Body of pancreas (tissue), 4 donors: ENCODE data around the gene MFAP5. TPM values are rescaled to one million over a fixed set of nuclear protein-coding genes. Genes with fewer than 3 reads are reported as not detected.

ENCODE experiments used
- ATAC-seq: fragments of 150-250 bp; one replicate; pipeline ENCODE4 v1.9.1; 2016
- DNase-seq, 4 donors: peaks; one replicate each; pipeline ENCODE4 v3.0.0-alpha.2; 2019
- H3K27ac ChIP-seq, 4 donors: fragments of 200-600 bp; sonication (generic); 1 replicate in 3 of 4; 2 replicates in 1 of 4; pipeline versions ENCODE4 v1.5.1 to v1.6.1; 2016 to 2019; ENCODE audit warnings: mild to moderate bottlenecking in 1 of 4, mixed read lengths in 1 of 4, moderate library complexity in 1 of 4
- H3K27me3 ChIP-seq, 2 donors: fragments of 200-600 bp; sonication (generic); one replicate each; pipeline ENCODE4 v1.6.0; 2016; ENCODE audit warnings: mild to moderate bottlenecking in 1 of 2
- H3K36me3 ChIP-seq, 2 donors: fragments of 200-600 bp; sonication (generic); replicated peaks in 1 of 2; 2 replicates each; pipeline ENCODE4 v1.5.1; 2016; ENCODE audit warnings: low read depth in 2 of 2; ENCODE audit not compliant: insufficient read depth in 1 of 2
- H3K4me1 ChIP-seq: fragments of 200-600 bp; sonication (generic); one replicate; pipeline ENCODE4 v1.6.0; 2016
- H3K4me3 ChIP-seq, 2 donors: fragments of 200-600 bp; sonication (generic); 1 replicate in 1 of 2; 2 replicates in 1 of 2; pipeline ENCODE4 v1.5.1; 2016 to 2019
- H3K9me3 ChIP-seq, 3 donors: fragments of 200-600 bp; sonication (generic); 1 replicate in 2 of 3; 2 replicates in 1 of 3; pipeline ENCODE4 v1.5.1; 2016
- POLR2A ChIP-seq, 3 donors: fragments of 450-650 bp; IDR thresholded peaks; one replicate each; pipeline ENCODE4 v1.6.1; 2016; ENCODE audit warnings: antibody characterized with exemption in 3 of 3, mild to moderate bottlenecking in 2 of 3
- WGBS, 2 donors: methylation state at CpG; one replicate each; pipeline ENCODE4 v1.1.5; 2017; 5-methylcytosine and 5-hydroxymethylcytosine counted together
- intact Hi-C: fragments of 100-400 bp; cut with DNase I; formaldehyde crosslinking; loops from one replicate; pipeline ENCODE4 v1.15.1; 2023
- total RNA-seq, 2 donors: library from RNA; depleted of rRNA; stranded (reverse); fragments of >200 nt; gene quantifications; one replicate each; pipeline ENCODE4 v1.1.0, GENCODE V29; 2016
- TF ChIP-seq, protein P1 (sequence below), 7 experiments: fragments of 450-650 bp in 4 of 7; fragments of 200-600 bp in 3 of 7; sonication (generic) in 3 of 7; IDR thresholded peaks; one replicate each; pipeline ENCODE4 v1.5.1; 2016 to 2019; ENCODE audit warnings: antibody characterized with exemption in 7 of 7

MFAP5 gene
- total RNA-seq, 2 donors from 2014 or later: 17.9 to 33.0 TPM

DNA sequence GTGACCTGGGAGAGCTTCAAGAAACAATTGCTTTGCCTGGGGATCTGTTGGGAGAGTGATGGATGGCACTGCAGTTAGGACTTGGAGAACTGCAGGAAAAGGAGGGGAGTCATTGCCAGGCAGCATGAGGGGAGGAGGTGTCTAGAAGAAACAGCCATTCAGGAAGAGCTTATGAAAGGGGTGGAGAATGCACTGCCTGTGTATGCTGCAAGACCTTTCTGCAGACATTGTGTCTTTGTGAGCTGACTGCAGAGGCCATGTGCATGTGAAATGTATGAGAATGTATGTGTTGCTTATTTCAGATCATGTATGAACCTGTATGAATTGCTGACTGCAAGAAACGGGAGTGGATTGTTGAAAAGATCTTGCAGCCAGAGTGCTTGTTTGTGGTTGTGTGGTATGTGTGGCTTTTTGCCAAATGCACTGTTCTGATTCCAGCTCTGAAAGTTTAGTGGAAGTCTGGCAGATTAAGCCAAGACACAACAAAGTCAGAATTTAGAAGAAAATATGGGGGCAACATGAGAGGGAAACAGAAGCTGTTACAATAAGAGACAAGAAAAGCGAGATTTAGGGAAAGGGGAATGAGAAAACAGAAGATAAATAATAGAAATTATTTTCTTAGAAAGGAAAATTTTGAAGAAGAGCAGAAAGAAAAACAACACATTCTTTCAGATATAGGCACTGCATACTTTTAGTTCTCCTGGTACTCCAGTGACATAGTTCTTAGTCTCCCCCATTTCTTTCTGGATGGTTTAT, 25.4 kb upstream of the MFAP5 start:
- 37 to 45% methylated on average over 2 of the region's 2 CpGs for WGBS, 2 donors
- H3K4me3 ChIP-seq: no peak overlapping the region
- DNase-seq (peak in 3 of 4 donors; percentile 25 to 34 (median 29)), ATAC-seq (peak; percentile 63)
- no peaks in the 10 kb centered on the region for H3K36me3 ChIP-seq
- TF ChIP-seq POLR2A (IDR thresholded peaks at IDR 0.05): no peak
- H3K27me3 ChIP-seq: no peaks in the 10 kb centered on the region
- no peaks in the 10 kb centered on the region for H3K9me3 ChIP-seq
- H3K27ac ChIP-seq: no peak overlapping the region
- intact Hi-C loops: no loop called here
- H3K4me1 ChIP-seq: peaks cover 4% of the 10 kb centered on the region

GRCh38 chr12:8685051-8685450, 22.4 kb upstream of the MFAP5 start:
- no peak for TF ChIP-seq POLR2A (IDR thresholded peaks at IDR 0.05)
- TF ChIP-seq, protein P1, sequence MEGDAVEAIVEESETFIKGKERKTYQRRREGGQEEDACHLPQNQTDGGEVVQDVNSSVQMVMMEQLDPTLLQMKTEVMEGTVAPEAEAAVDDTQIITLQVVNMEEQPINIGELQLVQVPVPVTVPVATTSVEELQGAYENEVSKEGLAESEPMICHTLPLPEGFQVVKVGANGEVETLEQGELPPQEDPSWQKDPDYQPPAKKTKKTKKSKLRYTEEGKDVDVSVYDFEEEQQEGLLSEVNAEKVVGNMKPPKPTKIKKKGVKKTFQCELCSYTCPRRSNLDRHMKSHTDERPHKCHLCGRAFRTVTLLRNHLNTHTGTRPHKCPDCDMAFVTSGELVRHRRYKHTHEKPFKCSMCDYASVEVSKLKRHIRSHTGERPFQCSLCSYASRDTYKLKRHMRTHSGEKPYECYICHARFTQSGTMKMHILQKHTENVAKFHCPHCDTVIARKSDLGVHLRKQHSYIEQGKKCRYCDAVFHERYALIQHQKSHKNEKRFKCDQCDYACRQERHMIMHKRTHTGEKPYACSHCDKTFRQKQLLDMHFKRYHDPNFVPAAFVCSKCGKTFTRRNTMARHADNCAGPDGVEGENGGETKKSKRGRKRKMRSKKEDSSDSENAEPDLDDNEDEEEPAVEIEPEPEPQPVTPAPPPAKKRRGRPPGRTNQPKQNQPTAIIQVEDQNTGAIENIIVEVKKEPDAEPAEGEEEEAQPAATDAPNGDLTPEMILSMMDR (IDR thresholded peaks at IDR 0.05): no peak
- DNase-seq: no peak
- Histone ChIP-seq H3K27me3 (no peaks in the 10 kb centered on the region), H3K4me1 (peaks cover 7% of the 10 kb centered on the region), H3K36me3 (no peaks in the 10 kb centered on the region), H3K9me3 (no peaks in the 10 kb centered on the region), H3K4me3 (no peak overlapping the region), H3K27ac (no peak overlapping the region)
- ATAC-seq: no peak
- 70% methylated on average over 2 of the region's 2 CpGs for WGBS, 2 donors
- intact Hi-C loops: no loop called here

GRCh38 chr12:8681129-8681884, 18.7 kb upstream of the MFAP5 start:
- WGBS, 2 donors: 20 to 22% methylated on average over 11 of the region's 11 CpGs
- Histone ChIP-seq H3K4me1 (peaks cover 7% of the 10 kb centered on the region), H3K27me3 (no peaks in the 10 kb centered on the region), H3K9me3 (no peaks in the 10 kb centered on the region), H3K4me3 (no peak overlapping the region), H3K36me3 (no peaks in the 10 kb centered on the region), H3K27ac (no peak overlapping the region)
- intact Hi-C loops: loop anchor here (5.0 kb wide), 1 partner anchor 211 kb away; no protein-coding TSS in a partner anchor
- TF ChIP-seq, protein P1 (IDR thresholded peaks at IDR 0.05): no peak
- TF ChIP-seq POLR2A (IDR thresholded peaks at IDR 0.05): no peak
- peak in 2 of 4 donors; percentile 23 to 49 for DNase-seq
- ATAC-seq: peak; percentile 62

DNA sequence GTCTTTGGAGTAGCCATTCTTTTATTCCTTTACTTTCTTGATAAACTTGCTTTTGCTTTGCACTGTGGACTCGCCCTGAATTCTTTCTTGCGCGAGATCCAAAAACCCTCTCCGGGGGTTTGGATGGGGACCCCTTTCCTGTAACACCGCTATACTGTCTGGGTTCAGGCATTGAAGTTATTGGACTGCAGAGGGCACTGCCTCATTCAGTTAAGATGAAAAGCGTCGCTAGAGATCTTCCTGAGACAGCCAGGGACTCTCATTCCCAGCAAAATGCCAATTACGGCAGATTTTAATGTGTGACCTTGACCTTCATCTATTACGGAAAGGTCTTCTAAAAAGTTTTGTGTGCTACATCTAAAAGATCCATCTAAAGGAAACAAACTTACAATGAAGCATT, 17.9 kb upstream of the MFAP5 start:
- Histone ChIP-seq H3K4me1 (peaks cover 12% of the 10 kb centered on the region), H3K36me3 (no peaks in the 10 kb centered on the region), H3K27me3 (no peaks in the 10 kb centered on the region), H3K4me3 (no peak overlapping the region), H3K27ac (no peak overlapping the region), H3K9me3 (no peaks in the 10 kb centered on the region)
- 35 to 51% methylated on average over 9 of the region's 9 CpGs for WGBS, 2 donors
- ATAC-seq (no peak), DNase-seq (no peak)
- no peak for TF ChIP-seq POLR2A (IDR thresholded peaks at IDR 0.05)
- TF ChIP-seq, protein P1 (IDR thresholded peaks at IDR 0.05): peak in 1 of 7 experiments; percentile 5
- intact Hi-C loops: loop anchor here (5.0 kb wide), 1 partner anchor 212 kb away; no protein-coding TSS in a partner anchor

- Histone ChIP-seq H3K4me3 (no peak overlapping the region), H3K9me3 (no peaks in the 10 kb centered on the region), H3K27me3 (no peaks in the 10 kb centered on the region), H3K36me3 (no peaks in the 10 kb centered on the region), H3K4me1 (peaks cover 20% of the 10 kb centered on the region), H3K27ac (no peak overlapping the region)
- no peak for TF ChIP-seq POLR2A (IDR thresholded peaks at IDR 0.05)
- TF ChIP-seq, protein P1 (IDR thresholded peaks at IDR 0.05): no peak
- DNase-seq: no peak
- intact Hi-C loops: loop anchor here (5.0 kb wide), 1 partner anchor 364 kb away; no protein-coding TSS in a partner anchor
- 59 to 72% methylated on average over 3 of the region's 3 CpGs for WGBS, 2 donors
- no peak for ATAC-seq
Measured at GRCh38 chr12:8678661-8679111, 16.1 kb upstream of the MFAP5 start.
